Stimulated activated CD4-positive, alpha-beta T cell treated with anti-CD3 and anti-CD28 coated beads, Interleukin-1b, Interleukin-23, amount 100 ng/mL, for 1 hour (primary cell): ENCODE data around the gene PTGES2.
"Not testable (repeated sequence)": the region's sequence is repeated elsewhere in the genome, so short reads cannot be mapped to it uniquely, and the experiment has no call there.

Source experiments
- DNase-seq, 2 donors: peaks; one replicate each; pipeline ENCODE4 v3.0.0-alpha.2; 2020; ENCODE audit warnings: low read depth in 2 of 2

The PTGES2 gene

GRCh38 chr9:128136816-128137793 is 9.6 kb upstream of the PTGES2 start:
- DNase-seq, result no peak

GRCh38 chr9:128135561-128135960 is 8.0 kb upstream of the PTGES2 start:
- not testable (repeated sequence) for DNase-seq

GRCh38 chr9:128132139-128132538 is 4.6 kb upstream of the PTGES2 start:
- not testable (repeated sequence) for DNase-seq

GRCh38 chr9:128131346-128131745 is 3.8 kb upstream of the PTGES2 start:
- DNase-seq, result not testable (repeated sequence)

GRCh38 chr9:128130651-128131050 is 3.1 kb upstream of the PTGES2 start:
- DNase-seq, result not testable (repeated sequence)

- DNase-seq, result peak in 1 of 2 donors; percentile 21
These were observed 2.6 kb upstream of the PTGES2 start for GRCh38 chr9:128129976-128130590.

- DNase-seq, result no peak
These were observed 1.5 kb upstream of the PTGES2 start for GRCh38 chr9:128128836-128129590.

GRCh38 chr9:128127990-128128835 is 684 bp upstream of the PTGES2 start:
- DNase-seq, result peak; percentile 60 to 70

GRCh38 chr9:128125580-128126354 is 1.8 kb downstream of the PTGES2 start:
- DNase-seq, result no peak

- no peak for DNase-seq
These were observed 2.5 kb downstream of the PTGES2 start for GRCh38 chr9:128124873-128125579.

- DNase-seq, result no peak
These were observed 3.1 kb downstream of the PTGES2 start for GRCh38 chr9:128124451-128124850.

- no peak for DNase-seq
These were observed 4.0 kb downstream of the PTGES2 start for GRCh38 chr9:128123451-128124080.

- no peak for DNase-seq
These were observed 4.7 kb downstream of the PTGES2 start for GRCh38 chr9:128122809-128123175.

- no peak for DNase-seq
These were observed 5.4 kb downstream of the PTGES2 start for GRCh38 chr9:128121924-128122808.

GRCh38 chr9:128121466-128121810 is 6.1 kb downstream of the PTGES2 start:
- DNase-seq, result no peak

GRCh38 chr9:128120741-128121465 is 6.6 kb downstream of the PTGES2 start:
- DNase-seq, result no peak

GRCh38 chr9:128120061-128120740 is 7.3 kb downstream of the PTGES2 start:
- DNase-seq, result no peak
